SU-DHL-6 (cell line): ENCODE results near the gene FUS.

Experiments used
- EZH2phosphoT487 ChIP-seq: fragments of 200-600 bp; sonication (generic), shearing (Covaris generic); conservative IDR thresholded peaks from 2 replicates; pipeline ENCODE4 v1.6.1; 2018; ENCODE audit warnings: mild to moderate bottlenecking, antibody characterized with exemption, low read length, moderate library complexity, mixed read lengths
- TF ChIP-seq, protein P1 (sequence below): fragments of 200-600 bp; sonication (generic); IDR thresholded peaks from one replicate; pipeline ENCODE4 v1.5.1; 2017; ENCODE audit warnings: antibody characterized with exemption, mild to moderate bottlenecking, low read length, moderate library complexity; ENCODE audit not compliant: insufficient read depth, poor library complexity, severe bottlenecking

- TF ChIP-seq, protein P1, sequence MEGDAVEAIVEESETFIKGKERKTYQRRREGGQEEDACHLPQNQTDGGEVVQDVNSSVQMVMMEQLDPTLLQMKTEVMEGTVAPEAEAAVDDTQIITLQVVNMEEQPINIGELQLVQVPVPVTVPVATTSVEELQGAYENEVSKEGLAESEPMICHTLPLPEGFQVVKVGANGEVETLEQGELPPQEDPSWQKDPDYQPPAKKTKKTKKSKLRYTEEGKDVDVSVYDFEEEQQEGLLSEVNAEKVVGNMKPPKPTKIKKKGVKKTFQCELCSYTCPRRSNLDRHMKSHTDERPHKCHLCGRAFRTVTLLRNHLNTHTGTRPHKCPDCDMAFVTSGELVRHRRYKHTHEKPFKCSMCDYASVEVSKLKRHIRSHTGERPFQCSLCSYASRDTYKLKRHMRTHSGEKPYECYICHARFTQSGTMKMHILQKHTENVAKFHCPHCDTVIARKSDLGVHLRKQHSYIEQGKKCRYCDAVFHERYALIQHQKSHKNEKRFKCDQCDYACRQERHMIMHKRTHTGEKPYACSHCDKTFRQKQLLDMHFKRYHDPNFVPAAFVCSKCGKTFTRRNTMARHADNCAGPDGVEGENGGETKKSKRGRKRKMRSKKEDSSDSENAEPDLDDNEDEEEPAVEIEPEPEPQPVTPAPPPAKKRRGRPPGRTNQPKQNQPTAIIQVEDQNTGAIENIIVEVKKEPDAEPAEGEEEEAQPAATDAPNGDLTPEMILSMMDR: no peak
- TF ChIP-seq EZH2phosphoT487: no peak
These were observed 7.2 kb downstream of the FUS start for GRCh38 chr16:31186930-31187807.
